ENCODE results near the gene C1QB.

DNA sequence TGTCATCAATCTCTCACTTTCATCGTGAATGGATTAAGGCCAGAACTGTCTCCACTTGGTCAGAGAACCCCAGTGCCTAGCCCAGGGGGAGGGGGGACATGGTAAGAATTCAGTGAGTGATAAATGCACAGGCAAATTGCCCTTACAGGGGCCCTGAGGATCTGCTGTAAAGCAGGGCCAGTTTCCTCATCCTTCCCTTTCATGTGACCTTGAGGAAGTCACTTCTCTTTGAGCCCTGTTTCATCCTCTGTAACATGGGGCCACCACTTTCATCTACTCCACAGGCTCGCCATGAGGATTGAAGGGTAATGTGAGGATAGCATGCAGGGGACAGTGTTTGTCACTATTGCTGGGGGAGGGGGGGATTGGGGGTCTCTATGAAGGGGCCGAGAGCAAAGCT is 44.7 kb upstream of the C1QB start:
- TF ChIP-seq, protein P1, sequence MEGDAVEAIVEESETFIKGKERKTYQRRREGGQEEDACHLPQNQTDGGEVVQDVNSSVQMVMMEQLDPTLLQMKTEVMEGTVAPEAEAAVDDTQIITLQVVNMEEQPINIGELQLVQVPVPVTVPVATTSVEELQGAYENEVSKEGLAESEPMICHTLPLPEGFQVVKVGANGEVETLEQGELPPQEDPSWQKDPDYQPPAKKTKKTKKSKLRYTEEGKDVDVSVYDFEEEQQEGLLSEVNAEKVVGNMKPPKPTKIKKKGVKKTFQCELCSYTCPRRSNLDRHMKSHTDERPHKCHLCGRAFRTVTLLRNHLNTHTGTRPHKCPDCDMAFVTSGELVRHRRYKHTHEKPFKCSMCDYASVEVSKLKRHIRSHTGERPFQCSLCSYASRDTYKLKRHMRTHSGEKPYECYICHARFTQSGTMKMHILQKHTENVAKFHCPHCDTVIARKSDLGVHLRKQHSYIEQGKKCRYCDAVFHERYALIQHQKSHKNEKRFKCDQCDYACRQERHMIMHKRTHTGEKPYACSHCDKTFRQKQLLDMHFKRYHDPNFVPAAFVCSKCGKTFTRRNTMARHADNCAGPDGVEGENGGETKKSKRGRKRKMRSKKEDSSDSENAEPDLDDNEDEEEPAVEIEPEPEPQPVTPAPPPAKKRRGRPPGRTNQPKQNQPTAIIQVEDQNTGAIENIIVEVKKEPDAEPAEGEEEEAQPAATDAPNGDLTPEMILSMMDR (IDR thresholded peaks at IDR 0.05) = no peak
- TF ChIP-seq POLR2AphosphoS5 (IDR thresholded peaks at IDR 0.05) (no peak), EP300 (IDR thresholded peaks at IDR 0.05) (no peak)

All from sigmoid colon (tissue), 4 donors.